ENCODE data around the gene CENPN. TPM values are rescaled to one million over a fixed set of nuclear protein-coding genes. Genes with fewer than 3 reads are reported as not detected.

CENPN gene
- total RNA-seq, 1 donor from 2014 or later: 5.9 TPM

- no peak for DNase-seq (ENCODE audit: low spot score)
Measured at GRCh38 chr16:81029930-81030604, 23.1 kb downstream of the CENPN start.

- DNase-seq (ENCODE audit: low spot score): peak; percentile 95
Measured at GRCh38 chr16:81035398-81035974, 28.5 kb downstream of the CENPN start, which contains the start of gene ATMIN. ATMIN (plus strand) TSS chr16:81035842; CDS start chr16:81035871, 29 bp downstream.

- DNase-seq (ENCODE audit: low spot score): no peak
Measured at GRCh38 chr16:81035975-81036750, 29.1 kb downstream of the CENPN start.

GRCh38 chr16:81036751-81037350, 29.8 kb downstream of the CENPN start:
- no peak for DNase-seq (ENCODE audit: low spot score)

- DNase-seq (ENCODE audit: low spot score): no peak
Measured at GRCh38 chr16:81040131-81040530, 33.1 kb downstream of the CENPN start.

- no peak for DNase-seq (ENCODE audit: low spot score)
Measured at GRCh38 chr16:81040842-81041241, 33.8 kb downstream of the CENPN start.

GRCh38 chr16:81041696-81042095, 34.7 kb downstream of the CENPN start:
- DNase-seq (ENCODE audit: low spot score): no peak

GRCh38 chr16:81042821-81043220, 35.8 kb downstream of the CENPN start:
- DNase-seq (ENCODE audit: low spot score): no peak

GRCh38 chr16:81053761-81054160, 46.7 kb downstream of the CENPN start:
- no peak for DNase-seq (ENCODE audit: low spot score)

- no peak for DNase-seq (ENCODE audit: low spot score)
Measured at GRCh38 chr16:81060576-81061306, 53.7 kb downstream of the CENPN start.

GRCh38 chr16:81061307-81061640, 54.3 kb downstream of the CENPN start:
- DNase-seq (ENCODE audit: low spot score): no peak

GRCh38 chr16:81061871-81062608, 55.0 kb downstream of the CENPN start:
- no peak for DNase-seq (ENCODE audit: low spot score)

- DNase-seq (ENCODE audit: low spot score): no peak
Measured at GRCh38 chr16:81066681-81067080, 59.7 kb downstream of the CENPN start.

GRCh38 chr16:81067166-81067565, 60.2 kb downstream of the CENPN start:
- no peak for DNase-seq (ENCODE audit: low spot score)

- DNase-seq (ENCODE audit: low spot score): no peak
Measured at GRCh38 chr16:81069063-81069462, 62.0 kb downstream of the CENPN start.

GRCh38 chr16:81070979-81071378, 64.0 kb downstream of the CENPN start:
- DNase-seq (ENCODE audit: low spot score): no peak

- no peak for DNase-seq (ENCODE audit: low spot score)
Measured at GRCh38 chr16:81071805-81072204, 64.8 kb downstream of the CENPN start.

GRCh38 chr16:81073560-81074330, 66.7 kb downstream of the CENPN start:
- DNase-seq (ENCODE audit: low spot score): no peak

- DNase-seq (ENCODE audit: low spot score): peak; percentile 91
Measured at GRCh38 chr16:81076566-81077075, 69.6 kb downstream of the CENPN start.

Data from mesenteric fat pad (tissue), 1 donor.